ENCODE measurements around the gene KIF5A. TPM values are rescaled to one million over a fixed set of nuclear protein-coding genes. Genes with fewer than 3 reads are reported as not detected.

Gene KIF5A
- total RNA-seq, 3 donors from 2014 or later (not counting 1 experiment from before 2014, with no cell fraction given) = 0.09 to 0.40 (median 0.16) TPM

GRCh38 chr12:57621497-57622292 lies 71.9 kb downstream of the KIF5A start:
- no peaks in the 10 kb centered on the region for H3K9me3 Mint-ChIP-seq
- peak overlapping the region; percentile 28 for H3K4me3 ChIP-seq (ENCODE audit: low read length)
- DNase-seq = peak; percentile 61 to 74
- peak overlapping the region in 1 of 2 donors; percentile 63 for H3K27ac Mint-ChIP-seq
- H3K9me3 ChIP-seq (ENCODE audit: control insufficient read depth, insufficient read depth, low read length) = no peaks in the 10 kb centered on the region
- H3K36me3 Mint-ChIP-seq = no peaks in the 10 kb centered on the region
- WGBS (ENCODE audit: insufficient coverage) = 2% methylated on average over 49 of the region's 49 CpGs
- peaks cover 30% of the 10 kb centered on the region for H3K4me1 ChIP-seq (ENCODE audit: control insufficient read depth, insufficient read depth, low read length)
- peak overlapping the region; percentile 84 for H3K4me3 Mint-ChIP-seq
- TF ChIP-seq, protein P1, sequence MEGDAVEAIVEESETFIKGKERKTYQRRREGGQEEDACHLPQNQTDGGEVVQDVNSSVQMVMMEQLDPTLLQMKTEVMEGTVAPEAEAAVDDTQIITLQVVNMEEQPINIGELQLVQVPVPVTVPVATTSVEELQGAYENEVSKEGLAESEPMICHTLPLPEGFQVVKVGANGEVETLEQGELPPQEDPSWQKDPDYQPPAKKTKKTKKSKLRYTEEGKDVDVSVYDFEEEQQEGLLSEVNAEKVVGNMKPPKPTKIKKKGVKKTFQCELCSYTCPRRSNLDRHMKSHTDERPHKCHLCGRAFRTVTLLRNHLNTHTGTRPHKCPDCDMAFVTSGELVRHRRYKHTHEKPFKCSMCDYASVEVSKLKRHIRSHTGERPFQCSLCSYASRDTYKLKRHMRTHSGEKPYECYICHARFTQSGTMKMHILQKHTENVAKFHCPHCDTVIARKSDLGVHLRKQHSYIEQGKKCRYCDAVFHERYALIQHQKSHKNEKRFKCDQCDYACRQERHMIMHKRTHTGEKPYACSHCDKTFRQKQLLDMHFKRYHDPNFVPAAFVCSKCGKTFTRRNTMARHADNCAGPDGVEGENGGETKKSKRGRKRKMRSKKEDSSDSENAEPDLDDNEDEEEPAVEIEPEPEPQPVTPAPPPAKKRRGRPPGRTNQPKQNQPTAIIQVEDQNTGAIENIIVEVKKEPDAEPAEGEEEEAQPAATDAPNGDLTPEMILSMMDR (IDR thresholded peaks at IDR 0.05) = peak; percentile 96
- no peak overlapping the region for H3K27ac ChIP-seq (ENCODE audit: low read length)
- H3K4me1 Mint-ChIP-seq = peaks cover 32% of the 10 kb centered on the region in 2 donors
- peaks cover 76% of the 10 kb centered on the region for H3K27me3 ChIP-seq (ENCODE audit: control insufficient read depth, insufficient read depth, low read length)
- peaks cover 75 to 79% of the 10 kb centered on the region in 2 donors for H3K27me3 Mint-ChIP-seq (ENCODE audit: low read depth in 2 of 2)
- peak; percentile 73 to 83 (median 75) for ATAC-seq
- no peaks in the 10 kb centered on the region for H3K36me3 ChIP-seq (ENCODE audit: control insufficient read depth, insufficient read depth, low read length)
- intact Hi-C loops (cut with micrococcal nuclease) = loop anchor here (1.0 to 5.0 kb wide), 3 partner anchors 38 to 162 kb away; partner anchors contain the start of genes ARHGAP9 and GLI1

DNA sequence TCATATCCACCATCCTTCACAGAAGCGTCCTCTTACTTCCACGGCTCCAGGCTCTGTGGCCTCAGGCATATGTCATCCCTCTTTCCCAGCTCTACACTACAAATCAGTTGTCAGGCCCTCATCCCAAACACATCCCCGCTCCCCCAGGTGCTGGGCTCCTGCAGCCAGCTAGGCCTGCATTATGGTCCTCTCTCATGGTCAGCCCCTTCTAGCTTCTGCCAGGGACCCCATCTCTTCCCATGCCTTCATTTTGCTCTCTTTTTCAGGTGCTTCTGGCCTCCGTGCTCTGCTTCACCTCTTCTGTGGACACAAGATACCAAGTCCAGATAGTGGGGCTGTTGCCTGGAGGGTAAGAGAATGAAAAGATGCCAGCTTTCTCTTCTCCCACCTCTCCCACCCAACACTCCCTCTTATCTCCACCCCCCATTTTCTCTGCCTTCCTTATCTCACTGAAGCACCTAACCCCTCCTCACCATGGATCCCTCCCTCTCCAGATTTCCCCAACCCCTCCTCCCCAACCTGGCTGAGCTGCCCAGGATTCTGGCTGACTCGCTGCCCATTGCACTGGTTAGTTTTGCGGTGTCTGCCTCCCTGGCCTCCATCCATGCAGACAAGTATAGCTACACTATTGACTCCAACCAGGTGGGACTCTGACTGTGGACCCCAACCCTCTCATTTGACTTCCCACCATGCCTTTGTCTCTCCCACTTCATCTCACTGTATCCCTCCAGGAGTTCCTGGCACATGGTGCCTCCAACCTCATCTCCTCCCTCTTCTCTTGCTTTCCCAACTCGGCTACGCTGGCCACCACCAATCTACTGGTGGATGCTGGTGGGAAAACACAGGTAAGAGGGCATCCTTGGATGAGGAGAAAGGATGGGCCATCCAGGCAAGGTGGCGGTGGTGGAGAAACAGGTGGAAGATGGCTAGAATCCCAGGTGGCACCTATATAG lies 72.7 kb downstream of the KIF5A start:
- intact Hi-C loops (cut with micrococcal nuclease) = loop anchor here (1.0 to 5.0 kb wide), 2 partner anchors 145 to 163 kb away; partner anchors contain the start of genes ARHGAP9 and GLI1
- Histone ChIP-seq H3K36me3 (ENCODE audit: control insufficient read depth, insufficient read depth, low read length) (no peaks in the 10 kb centered on the region), H3K4me1 (ENCODE audit: control insufficient read depth, insufficient read depth, low read length) (peaks cover 36% of the 10 kb centered on the region), H3K9me3 (ENCODE audit: control insufficient read depth, insufficient read depth, low read length) (no peaks in the 10 kb centered on the region), H3K4me3 (ENCODE audit: low read length) (no peak overlapping the region), H3K27me3 (ENCODE audit: control insufficient read depth, insufficient read depth, low read length) (peaks cover 83% of the 10 kb centered on the region), H3K27ac (ENCODE audit: low read length) (no peak overlapping the region)
- peak overlapping the region; percentile 84 for H3K4me3 Mint-ChIP-seq
- no peaks in the 10 kb centered on the region for H3K9me3 Mint-ChIP-seq
- H3K36me3 Mint-ChIP-seq = no peaks in the 10 kb centered on the region
- peaks cover 82 to 86% of the 10 kb centered on the region in 2 donors for H3K27me3 Mint-ChIP-seq (ENCODE audit: low read depth in 2 of 2)
- DNase-seq (no peak), ATAC-seq (no peak)
- 85% methylated on average over 7 of the region's 9 CpGs for WGBS (ENCODE audit: insufficient coverage)
- H3K27ac Mint-ChIP-seq = no peak overlapping the region
- peaks cover 35 to 40% of the 10 kb centered on the region in 2 donors for H3K4me1 Mint-ChIP-seq
- TF ChIP-seq, protein P1 (IDR thresholded peaks at IDR 0.05) = no peak

DNA sequence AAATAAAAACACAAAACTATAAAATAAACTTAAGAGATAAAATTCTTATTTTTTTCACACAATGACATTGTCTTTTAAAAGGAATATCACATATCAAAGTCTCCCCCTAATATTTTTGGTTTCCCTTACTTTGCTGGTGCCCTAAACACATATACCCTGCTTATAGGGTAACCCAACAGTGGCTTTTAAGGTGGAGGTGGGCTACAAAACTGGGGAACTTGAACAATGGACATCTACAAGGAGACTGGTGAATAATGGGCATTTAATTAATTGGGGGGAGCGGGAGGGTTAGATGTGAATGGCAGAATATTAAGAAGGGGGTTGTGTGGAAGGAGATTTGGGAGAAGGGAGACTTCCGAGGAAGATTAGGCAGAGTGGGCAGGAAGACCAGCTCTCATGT lies 73.5 kb downstream of the KIF5A start:
- no peak overlapping the region for H3K27ac Mint-ChIP-seq
- TF ChIP-seq, protein P1 (IDR thresholded peaks at IDR 0.05) = no peak
- Histone ChIP-seq H3K36me3 (ENCODE audit: control insufficient read depth, insufficient read depth, low read length) (no peaks in the 10 kb centered on the region), H3K27ac (ENCODE audit: low read length) (no peak overlapping the region), H3K9me3 (ENCODE audit: control insufficient read depth, insufficient read depth, low read length) (no peaks in the 10 kb centered on the region), H3K27me3 (ENCODE audit: control insufficient read depth, insufficient read depth, low read length) (peaks cover 90% of the 10 kb centered on the region), H3K4me1 (ENCODE audit: control insufficient read depth, insufficient read depth, low read length) (peaks cover 42% of the 10 kb centered on the region), H3K4me3 (ENCODE audit: low read length) (no peak overlapping the region)
- intact Hi-C loops (cut with micrococcal nuclease) = loop anchor here (5.0 kb wide), 1 partner anchor 146 kb away; the partner anchor contains the start of gene ARHGAP9
- H3K9me3 Mint-ChIP-seq = no peaks in the 10 kb centered on the region
- no peaks in the 10 kb centered on the region for H3K36me3 Mint-ChIP-seq
- no peak for DNase-seq
- peaks cover 35 to 47% of the 10 kb centered on the region in 2 donors for H3K4me1 Mint-ChIP-seq
- ATAC-seq = no peak
- peaks cover 82 to 92% of the 10 kb centered on the region in 2 donors for H3K27me3 Mint-ChIP-seq (ENCODE audit: low read depth in 2 of 2)
- WGBS (ENCODE audit: insufficient coverage) = 58% methylated on average over 2 of the region's 2 CpGs
- H3K4me3 Mint-ChIP-seq = no peak overlapping the region
